ENCODE results near the gene CTNNBL1.

Gene CTNNBL1

DNA sequence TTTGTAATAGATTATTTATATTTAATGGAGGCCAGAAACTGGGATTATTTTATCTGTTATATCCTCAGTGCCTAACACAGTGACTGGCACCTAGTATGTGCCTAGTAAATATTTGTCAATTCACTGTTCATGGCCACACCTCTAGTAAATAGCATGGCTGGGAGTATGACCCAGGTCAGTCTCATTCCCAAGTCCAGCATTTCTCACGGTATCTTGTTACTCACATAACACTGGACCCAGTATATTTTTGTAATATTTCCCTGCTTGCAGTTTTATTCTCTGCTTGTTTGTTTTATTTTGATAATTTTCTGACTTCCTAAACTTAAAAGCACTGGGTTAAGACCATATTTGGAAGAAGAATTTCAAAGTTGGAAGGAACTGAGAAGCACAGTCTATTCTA is 47.7 kb downstream of the CTNNBL1 start:
- no peak for DNase-seq

DNA sequence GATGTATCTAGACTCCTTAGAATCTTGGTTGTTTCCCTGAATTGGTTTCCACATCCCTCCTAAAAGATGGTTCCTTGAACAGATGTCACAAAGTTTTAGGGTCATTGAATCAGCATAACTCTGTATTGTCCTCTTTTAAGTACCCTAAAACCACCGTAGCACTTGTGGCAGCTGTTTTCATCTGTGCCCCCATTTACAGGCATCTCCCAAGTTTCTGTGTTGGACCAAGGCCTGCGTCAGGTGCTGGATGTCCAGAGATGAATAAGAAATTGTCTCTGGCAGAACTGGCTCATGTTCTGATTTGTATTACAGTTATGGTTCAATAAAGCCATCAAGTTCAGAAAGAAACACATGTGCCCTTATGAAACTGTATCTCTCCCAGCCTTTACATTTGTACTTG is 48.3 kb downstream of the CTNNBL1 start:
- DNase-seq: no peak

DNA sequence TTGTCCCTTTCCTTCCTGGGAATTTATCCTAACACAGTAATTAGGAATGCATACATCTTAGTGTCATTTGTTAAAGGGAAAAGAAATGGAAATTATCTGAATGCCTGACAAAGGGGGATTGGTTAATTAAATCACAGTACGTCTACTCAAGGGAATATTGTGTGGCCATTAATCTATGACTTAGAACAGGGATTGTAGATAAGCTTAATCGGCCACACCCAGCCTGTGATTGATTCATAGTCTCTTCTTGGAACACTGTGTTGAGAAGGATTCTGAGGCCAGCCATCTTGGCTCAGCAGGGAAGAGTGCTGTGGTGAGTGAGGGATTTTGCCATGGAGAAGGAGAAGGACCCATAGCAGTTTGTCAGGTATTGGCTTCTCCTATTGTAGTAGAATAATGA is 50.5 kb downstream of the CTNNBL1 start:
- no peak for DNase-seq

DNA sequence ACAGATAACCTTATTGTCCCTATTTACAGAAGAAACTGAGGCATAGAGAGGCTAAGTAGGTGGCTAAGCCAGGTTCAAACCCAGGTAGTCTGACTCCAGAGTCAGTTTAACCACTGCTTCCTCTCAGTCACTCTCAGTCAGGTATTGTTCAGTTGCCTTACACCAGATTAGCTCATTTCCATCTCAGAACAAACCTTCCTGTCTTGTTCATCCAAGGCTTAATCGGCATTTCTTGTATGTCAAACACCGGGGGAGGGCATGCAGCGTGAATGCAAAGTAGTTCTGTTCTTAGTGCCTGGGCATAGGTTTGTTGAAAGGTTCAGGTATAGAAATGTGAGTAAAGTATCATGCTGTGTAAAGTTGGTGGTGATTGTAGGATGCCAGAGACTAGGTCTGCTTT is 51.7 kb downstream of the CTNNBL1 start:
- DNase-seq: no peak

DNA sequence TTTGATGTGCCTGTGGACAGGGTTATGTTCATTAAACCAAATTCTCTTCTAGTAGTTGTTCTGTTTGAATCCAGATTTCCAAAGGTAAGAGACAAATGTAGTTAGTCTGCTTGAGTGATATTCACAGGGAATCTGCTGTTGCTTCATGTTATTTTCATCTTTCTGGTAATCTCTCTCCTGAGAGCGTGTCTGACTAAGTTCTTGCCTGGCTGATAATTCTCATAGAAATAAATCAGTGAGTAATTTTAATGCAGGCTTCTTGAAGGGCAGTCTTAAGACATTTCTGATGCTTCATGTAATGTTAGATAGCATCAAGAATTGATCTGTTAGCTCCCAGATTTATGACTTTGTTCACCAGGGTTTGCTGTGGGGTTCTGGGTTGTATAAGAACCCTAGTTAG is 54.2 kb downstream of the CTNNBL1 start:
- DNase-seq: no peak

DNA sequence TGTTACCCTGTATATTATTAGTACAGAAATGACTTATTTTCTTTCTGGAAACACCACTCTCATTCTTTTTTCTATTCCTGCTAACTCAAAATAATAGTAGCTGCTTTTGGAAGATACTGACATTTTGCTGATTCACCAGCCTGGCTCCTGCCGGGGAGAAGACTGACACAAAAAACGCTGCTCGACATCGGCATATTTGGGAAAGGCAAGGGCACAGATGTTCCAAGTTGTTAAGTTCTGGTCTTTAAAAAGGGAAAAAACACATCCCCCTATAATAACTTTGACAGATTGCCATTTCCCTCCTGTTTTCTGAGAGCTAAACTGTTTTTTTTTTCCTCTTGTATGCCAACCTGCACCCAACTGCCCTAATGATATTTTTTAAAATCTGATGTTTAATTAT is 55.4 kb downstream of the CTNNBL1 start:
- DNase-seq: no peak

DNA sequence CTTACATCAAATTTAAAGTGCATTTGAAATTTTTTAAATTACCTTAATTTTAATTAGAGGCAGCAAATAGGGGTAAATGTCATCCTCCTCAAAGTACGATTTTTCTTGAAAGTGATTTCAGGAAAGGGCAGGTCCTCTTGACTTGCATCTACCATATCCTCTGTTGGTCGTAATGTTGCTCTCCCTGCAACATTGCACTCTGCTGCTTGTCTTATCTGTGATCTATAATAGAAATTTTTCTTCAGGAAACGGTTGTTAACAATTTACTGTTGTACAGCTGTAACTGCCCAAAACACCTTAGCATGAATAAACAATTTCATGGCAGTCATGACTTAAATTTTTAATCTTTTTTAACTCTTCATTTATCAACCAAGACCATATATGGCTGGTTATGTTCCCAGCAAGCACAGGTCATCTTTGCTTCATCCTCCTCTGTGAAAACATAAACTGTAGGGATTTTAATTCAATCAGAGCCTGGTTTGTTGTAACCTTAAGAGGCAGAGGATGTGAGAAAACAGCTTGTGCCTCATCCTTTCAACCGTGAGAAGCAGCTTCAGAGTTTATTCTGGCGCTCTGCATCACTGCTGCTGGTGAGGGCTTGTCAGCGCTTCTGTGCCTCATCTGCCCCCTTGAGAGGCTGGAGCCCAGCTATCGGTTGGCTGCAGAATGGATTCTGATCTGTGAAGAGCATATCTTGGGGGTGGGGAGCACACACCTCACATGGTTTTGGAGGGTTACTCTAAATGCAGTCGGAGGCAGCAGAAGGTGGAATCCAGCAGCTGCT is 56.0 kb downstream of the CTNNBL1 start:
- no peak for DNase-seq

DNA sequence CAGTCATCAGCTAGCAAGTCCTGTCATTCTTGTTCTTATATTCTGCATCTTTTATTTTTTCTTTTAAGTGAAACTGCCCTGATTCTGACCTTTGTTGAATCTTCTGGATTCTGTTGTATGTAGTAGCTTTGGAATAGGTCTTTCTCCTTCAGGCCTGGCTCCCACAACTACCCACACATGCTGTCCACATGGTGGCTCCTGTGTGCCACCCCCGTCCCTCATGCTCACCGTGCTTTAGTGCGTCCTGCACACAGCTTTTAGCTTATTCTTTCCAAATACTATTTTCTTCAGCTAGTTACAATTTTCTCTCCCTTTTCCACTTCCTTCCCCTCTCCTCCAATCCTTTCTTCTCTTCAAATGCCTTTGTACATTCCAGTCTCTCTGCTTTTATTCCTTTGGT is 61.8 kb downstream of the CTNNBL1 start:
- DNase-seq: no peak

DNA sequence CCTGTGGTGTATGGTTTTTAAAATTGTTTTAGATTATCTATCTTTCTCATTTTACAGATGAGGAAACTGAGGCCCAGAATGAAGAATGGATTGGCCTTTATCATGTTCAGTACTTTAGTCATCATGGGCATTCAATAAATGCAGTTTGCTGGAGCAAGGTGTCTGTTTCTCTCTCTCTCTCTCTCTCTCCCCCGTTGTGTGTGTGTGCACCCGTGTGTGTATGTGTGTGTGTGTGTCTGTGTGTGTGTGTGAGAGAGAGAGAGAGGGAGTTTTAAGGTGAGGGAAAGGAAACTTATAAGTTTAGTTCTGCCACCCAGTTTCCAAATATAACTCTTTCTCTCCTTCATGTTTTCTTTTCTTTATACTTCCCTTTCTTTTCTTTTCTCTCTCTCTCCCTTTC is 62.4 kb downstream of the CTNNBL1 start:
- no peak for DNase-seq

DNA sequence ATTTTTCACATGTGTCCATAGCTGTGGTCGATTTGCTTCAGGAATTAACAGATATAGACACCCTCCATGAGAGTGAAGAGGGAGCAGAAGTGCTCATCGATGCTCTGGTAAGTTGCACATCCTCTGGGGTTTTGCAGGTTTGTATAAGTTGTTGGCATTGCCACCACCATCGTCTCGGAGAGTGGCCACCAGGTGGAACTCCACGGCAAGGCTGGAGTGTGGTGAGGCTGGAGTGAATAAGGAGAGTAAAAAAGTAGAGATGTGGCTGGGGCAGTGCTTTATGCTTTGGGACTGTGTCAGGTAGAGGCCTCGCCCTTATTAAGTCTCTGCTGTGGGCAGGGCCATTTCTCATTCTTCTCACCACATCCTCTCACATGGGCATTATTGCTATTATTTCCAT is 63.7 kb downstream of the CTNNBL1 start:
- DNase-seq: no peak

DNA sequence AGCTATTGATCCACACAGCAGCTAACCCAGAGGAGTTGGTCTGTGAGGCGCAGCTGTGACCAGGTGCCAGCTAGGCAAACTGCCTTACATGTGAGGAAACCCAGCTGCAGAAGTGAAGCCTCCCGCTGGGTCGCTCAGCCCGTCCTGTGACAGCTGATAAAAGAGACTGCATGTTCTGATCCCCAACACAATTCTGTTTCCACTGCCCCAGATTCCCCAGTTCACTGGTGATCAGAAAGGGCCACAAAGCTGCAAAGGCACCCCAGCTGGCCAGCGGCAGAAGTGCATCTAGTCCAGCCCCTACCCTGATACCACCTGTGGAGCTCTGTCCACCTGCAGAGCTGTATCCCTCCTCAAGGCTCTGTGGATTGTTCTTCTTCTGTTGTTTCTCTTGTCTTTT is 64.5 kb downstream of the CTNNBL1 start:
- no peak for DNase-seq

DNA sequence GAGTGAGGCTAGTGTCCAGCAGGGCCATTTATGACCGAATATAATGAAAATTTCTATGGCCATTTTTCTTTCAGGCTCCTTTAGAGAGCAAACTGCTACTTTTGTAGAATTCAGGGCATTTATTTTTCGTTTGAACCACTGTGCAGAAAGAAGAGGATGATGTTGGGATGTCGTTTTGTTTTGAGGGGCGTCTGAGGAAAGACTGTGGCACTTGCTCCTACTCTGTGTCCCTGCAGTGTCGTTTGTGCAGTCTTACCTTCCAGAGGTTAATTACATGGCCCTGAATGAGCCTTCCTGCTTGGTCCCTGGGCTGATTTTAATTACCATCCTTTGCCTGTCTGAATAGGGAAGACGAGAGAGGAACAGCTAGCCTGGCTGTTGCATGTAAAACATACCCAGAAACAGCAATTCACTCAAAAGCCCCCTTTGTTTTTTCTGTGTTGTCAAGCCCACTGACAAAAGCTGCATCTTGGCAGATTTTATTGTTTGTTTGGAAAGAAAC is 65.3 kb downstream of the CTNNBL1 start:
- no peak for DNase-seq

DNA sequence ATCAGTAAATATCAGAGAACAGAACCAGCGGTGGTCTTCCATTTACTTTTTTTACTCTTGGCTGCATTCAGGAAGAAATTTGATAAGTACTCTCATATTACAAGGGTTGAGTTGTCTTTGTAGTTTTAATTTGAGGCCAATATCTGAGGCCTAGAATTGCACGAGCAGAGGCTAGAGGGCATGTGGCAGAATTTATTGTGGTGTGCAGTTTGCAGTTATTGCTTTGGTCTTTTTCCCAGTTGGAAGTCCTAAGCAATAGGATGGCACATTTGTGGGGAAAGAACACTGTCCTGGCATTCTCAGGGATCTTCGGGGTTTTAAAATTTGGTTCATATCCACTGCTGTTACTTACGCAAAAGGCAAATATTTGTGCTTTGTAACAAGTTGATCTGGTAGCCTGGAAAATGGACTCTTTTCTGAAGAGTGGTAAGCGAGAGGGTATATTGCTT is 66.0 kb downstream of the CTNNBL1 start:
- DNase-seq: no peak

DNA sequence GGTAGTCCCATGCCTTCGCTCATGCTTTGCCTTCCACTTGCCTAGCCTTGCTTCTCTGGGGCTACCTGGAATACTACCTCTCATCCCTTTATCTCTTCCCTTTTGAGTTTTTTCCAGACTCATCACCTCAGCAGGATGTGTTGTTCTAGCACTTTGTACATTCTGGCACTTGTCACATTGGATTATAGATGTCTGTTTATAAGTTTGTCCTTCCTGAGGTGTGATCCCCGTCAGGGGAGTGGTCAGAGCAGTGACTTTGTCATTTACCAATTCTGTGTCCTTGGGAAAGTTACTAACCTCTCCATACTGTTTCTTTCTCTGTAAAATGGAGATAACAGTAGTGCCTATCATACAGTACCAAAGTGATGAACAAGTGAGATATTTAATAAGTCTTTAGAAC is 66.5 kb downstream of the CTNNBL1 start:
- DNase-seq: no peak

DNA sequence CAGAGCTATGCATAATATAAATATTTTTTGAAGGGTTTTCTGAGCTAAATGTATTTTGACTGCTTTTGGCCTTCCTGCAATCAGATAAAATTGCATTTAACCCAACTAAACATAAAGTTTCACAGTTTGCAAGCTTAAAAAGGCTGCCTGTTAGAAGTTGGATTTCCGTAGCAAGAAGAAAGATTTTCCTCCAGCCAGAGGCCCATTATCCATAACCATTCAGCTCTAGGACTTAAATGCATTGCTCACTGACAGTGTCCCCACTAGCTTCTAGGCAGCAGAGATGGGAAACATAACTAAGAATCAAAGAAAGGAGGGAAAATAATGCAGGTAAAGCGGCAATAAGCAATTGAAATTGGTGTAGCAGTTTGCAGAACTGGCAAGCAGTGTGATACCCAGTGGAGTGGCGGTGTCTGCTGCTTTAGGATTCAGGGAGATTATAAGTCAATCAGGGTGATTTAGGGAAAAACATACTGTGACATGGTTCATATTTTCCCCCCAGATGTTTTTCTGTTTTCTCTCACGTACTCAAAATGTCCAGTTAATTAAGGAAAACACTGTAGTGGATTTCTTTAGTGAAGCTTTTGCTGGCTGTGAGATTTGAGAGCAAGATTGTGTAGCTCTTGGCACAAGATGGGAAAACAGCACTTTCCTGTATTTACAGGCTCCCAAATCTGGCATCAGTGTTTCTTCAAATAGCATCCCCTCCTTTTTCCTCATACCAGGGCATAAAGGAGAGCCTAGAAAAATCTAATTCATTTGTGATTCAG is 69.1 kb downstream of the CTNNBL1 start:
- no peak for DNase-seq

DNA sequence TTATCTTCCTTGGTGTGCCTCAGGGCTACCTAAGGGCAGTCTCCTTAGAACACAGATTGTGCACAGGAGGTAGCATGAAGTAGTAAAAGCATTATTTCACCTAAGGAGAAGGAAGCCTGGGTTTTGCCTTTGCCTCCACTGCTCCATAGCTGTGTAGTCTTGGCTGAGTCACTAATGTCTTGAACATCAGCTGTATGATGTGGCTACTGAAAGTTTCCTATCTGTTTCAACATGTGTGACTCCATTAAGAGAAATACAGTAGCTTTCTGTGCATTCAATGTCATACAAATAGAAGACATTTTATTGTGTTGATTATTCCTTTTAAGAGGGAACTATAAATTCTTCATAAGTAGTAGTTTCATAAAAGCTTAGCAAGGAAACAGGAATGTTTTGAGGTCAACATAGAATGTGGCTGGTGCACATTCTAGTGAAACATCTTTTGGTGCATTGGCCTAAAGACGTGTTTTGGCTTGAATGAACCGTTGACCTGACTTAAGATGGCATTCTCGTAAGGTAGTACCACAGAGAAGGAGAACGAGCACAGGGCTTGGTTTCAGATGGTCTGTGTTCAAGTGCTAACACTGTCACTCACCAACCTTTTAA is 70.6 kb downstream of the CTNNBL1 start:
- no peak for DNase-seq

DNA sequence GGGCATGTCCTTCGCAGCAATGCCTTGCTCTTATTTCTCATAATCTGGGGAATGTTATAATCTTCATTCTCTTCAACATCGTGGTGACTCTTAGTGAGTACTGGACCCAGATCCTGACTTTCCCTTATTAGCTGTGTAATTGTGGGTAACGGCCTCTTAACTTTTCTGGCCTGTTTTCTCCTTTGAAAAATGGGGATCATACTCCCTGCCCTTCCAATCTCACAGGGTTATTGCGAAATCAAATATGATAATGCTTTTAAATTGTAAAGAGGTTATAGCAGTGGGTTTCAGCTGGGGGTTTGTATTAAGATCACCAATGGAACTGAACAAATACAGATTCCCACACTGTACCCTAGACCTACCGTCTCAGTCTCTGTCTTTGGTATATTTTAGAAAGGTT is 77.1 kb downstream of the CTNNBL1 start:
- no peak for DNase-seq

DNA sequence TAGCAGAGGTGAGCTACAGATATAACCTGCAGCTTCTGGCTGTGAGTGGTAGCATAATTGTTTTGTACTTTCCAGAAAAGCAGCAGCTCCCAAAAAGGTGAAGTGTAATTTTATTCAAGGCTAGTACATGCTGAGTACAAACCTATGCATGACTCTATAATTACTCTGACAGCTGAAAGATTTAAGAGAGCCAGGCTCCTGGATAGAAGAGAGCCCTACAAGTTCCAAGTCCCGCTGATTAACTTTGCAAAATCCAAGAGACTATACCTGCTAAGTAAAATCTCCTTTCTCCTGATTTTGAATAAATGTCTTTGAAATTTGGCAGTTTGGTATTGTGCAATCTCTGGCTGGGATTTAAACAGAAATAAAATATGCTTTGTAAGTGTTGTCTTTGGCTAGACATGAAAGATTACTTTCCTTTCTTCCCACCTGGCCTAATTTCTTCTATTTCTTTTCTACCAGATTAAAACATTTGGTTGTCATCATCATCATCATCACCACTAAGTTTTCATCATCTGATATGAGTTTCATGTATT is 79.5 kb downstream of the CTNNBL1 start:
- DNase-seq: no peak

DNA sequence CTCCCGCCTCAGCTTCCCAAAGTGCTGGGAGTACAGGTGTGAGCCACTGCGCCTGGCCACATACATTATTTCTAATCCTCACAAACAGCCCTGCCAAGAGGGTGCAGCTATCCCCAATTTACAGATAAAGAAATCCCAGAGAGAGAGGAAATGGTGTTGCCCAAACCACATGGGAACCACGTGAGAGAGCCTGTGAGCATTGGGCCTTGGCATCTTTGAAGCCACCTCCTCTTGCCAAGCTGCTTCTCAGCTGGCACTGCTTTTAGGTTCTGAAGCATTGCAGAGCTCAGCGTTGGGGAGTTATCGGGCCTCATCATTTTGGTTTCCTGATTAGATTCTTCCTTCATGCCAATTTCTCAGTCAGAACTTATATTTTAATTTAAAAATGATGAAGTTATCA is 80.3 kb downstream of the CTNNBL1 start:
- DNase-seq: no peak

DNA sequence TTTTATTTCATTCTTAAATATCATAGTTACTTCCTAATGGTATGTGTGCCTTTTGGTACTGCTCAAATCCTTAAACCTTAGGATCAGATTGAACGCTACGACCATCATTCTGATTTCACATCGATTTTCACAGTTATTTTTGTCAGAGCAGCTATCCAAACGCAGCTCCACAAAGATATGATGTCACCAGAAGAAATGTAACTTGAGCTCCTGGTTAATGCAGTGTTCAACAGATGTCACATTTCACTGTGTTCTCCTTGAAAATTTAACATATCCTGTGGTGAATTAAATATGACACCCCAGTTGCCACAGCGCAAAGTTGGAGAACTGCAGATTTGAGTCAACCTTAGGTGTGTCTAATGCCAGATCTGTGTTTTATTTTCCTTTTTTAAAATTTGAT is 81.4 kb downstream of the CTNNBL1 start:
- no peak for DNase-seq

DNA sequence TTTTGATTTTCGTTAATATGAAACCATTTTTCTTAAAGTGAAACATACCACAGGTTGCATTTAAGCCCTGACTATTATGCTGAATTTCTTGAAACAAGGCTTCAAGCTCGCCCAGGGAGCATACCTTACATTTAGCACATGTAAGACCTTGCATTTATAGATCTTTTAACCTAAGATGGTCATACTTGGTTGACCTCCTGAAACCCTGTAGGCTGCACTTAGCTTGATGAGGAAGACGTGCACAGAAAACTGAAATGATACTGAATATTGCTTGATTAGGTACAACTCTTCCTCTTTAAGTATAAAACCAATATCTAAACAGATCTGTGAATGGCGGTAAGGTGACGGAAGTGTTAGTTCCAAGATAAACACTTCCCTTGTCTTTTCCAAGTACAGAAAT is 82.2 kb downstream of the CTNNBL1 start:
- no peak for DNase-seq

DNA sequence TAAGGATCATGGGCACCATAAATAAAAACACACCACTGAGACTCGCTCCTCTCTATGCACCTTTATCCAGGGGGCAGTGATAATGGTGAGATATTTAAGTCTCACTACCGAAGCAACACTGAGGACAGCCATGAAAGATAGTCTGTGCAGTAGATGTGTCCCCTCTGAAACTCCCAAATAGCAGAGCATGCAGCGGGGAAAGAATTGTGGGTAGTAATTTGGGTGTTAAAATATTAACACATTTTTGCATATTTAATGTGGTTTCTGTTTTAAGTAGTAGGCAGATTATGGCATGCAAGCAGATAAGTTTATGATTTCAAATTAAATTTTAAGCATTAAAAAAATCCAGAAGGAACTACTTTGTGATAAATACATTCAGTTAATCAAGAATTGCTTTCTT is 82.7 kb downstream of the CTNNBL1 start:
- DNase-seq: no peak
